Activated CD4-positive, alpha-beta T cell treated with anti-CD3 and anti-CD28 coated beads for 1 hour (primary cell): ENCODE measurements around the gene DENND4B.
A peak's percentile ranks its signal among the peaks of the same experiment; 100 is the strongest.

ENCODE experiments used
- DNase-seq: peaks from one replicate; pipeline ENCODE4 v3.0.0-alpha.2; 2020

DENND4B gene

GRCh38 chr1:153945131-153945794, 1.3 kb downstream of the DENND4B start:
- DNase-seq: peak; percentile 60

- DNase-seq: no peak
Measured at GRCh38 chr1:153944827-153945117, 1.7 kb downstream of the DENND4B start.

DNA sequence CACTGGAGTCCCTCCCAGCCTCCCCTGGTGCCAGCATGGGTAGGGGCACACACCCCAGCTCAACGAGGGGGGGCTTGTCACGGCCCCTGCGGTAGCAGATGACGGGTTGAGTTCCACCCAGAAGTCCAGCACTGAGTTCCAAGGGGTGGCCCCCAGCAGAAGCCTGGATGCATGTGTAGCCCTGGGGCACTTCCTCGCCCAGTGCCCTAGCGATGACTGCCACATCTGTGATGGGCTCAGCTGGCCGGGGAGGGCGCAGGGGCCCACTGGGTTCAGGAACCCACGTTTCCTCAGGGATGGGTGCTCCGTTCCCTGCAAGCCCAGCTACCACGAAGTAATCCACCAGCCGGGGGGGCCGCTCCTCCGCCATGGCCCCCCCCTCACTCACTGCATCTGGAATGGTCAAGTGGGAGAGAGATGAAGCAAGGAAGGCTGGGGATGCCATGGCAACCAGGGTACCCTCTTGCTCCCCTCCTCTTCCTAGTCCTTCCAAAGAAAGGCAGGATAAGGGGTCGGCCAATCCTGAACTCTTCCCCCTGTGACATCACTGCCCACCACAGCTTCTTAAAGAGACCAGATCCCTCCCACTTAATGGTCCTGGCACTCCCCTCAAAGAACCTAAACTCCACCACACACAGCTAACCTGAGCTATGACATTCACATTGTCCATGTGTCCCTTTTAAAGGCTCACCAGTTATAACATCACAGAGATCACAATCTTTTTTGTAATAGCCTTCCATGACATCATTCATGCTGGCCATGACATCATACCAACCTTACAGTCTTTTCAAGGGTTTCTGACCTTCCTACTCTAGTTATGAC, 2.3 kb downstream of the DENND4B start:
- DNase-seq: no peak

GRCh38 chr1:153942766-153943549, 3.6 kb downstream of the DENND4B start:
- no peak for DNase-seq

DNA sequence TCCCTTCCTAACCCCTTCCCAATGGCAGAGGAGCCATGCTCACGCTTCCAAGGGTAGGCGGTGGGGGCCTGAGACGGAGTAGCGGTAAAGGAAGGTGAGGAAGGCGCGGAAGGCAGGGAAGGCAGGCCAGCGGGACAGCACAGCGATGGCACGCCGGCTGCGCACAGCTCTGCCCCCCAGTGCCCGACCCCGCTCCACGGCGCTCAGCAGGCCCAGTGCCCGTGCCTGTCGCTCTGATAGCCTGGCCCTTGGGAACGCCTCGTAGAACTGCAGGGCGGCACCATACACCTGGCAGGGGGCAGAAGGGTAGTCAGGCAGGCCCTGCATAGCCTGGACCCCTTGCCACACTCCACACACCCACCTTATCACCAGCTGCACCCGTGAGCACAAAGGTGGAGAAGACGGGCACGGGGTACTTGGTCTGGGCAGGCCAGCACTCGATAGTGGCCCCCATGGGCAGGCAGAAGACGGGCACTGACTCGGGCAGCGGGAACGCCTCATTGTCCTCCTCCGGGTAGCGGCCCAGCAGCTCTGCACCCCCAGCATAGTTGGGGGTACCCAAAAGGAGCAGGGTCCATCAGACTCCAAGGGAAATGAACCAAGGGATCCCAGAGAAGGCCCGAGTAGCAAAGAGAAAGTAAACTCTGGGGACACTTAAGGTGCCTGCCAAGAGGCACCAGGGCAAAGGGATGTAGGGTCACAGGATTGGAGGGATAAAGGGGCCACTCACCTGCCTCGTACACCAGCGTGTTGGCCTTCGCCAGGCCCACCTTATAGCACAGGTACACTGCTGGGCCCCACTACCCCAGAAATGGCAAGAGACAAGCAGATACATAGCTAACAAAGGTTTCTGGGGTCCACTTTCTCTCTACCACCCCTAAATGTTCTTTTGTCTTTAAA, 4.4 kb downstream of the DENND4B start:
- no peak for DNase-seq

DNA sequence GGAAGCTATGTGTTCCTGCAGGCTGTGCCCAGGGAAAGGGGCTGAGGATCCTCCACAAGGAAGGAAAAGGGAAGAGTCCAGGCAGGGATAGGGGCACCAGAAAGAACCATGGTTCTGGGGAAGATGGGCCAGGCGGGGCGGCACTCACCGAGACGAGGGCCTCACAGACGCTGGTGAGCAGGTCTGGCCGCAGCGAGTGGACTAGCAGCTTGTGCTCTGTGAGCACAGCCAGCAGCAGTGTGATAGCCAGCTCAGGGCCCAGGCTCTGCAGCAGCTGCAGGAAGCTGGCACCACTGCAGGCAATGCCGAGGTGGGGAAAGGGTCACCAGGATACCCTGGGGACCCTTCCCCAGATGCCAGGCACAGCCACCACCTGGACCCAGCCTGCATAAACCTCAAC, 5.8 kb downstream of the DENND4B start:
- no peak for DNase-seq

DNA sequence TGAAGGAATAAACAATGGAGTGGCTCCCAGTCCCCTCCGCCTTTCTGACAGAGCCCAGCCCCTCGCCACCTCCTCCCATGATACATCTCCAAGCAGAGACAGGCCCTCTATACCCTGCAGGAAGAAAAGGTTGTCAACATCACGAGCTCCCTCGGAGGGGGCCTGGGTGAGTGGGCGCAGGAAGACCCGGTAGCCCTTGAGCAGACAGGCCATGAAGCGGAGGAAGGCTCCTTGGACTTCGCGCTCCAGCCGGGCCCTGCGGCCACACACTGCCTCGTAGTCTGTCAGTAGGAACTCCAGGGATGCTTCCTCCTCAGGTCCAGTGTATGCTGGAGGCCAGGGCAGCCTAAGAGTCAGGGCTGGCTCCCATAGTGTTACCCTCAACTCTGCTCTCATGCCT, 7.0 kb downstream of the DENND4B start:
- DNase-seq: no peak

DNA sequence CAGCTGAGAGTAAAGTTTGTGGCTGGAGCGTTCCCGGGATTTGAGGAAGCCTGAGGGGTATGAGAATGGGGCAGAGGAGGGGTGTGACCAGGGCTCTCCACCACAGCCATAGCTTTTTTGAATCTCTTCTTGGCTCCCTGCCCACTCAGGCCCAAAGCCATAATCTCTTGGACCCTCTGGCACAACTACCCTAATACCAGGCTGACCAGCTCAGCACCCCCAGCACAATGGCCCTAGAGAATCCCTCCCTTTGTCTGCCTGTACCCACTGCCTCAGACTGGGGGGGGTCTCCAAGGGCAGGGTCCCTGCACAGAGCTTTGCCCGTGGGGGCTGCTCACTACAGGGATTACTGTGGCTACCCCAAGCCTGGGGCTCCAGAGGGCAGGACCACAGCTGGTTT, 7.5 kb downstream of the DENND4B start:
- DNase-seq: no peak

DNA sequence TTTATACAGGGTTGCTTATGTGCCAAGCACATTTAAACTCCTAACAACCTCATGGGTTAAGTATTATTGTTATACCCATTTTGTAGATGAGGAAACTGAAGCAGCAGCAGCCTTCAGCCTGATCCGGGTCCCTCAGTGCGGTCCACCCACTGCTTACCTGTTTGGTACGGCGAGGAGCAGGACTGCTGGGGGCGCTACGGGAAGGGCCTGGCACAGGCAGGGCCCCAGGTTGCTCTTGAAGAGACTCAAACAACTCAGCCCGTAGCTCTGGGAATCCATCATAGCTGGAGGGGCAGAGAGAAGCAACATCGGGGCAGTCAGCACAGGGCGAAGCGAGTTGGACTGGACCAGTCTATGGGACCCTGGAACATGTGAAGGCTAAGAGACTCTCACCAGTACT, 9.2 kb downstream of the DENND4B start:
- DNase-seq: no peak

GRCh38 chr1:153936011-153936802, 10.3 kb downstream of the DENND4B start:
- no peak for DNase-seq

- DNase-seq: no peak
Measured at GRCh38 chr1:153934746-153935145, 11.8 kb downstream of the DENND4B start.

GRCh38 chr1:153933955-153934354, 12.6 kb downstream of the DENND4B start:
- DNase-seq: no peak

DNA sequence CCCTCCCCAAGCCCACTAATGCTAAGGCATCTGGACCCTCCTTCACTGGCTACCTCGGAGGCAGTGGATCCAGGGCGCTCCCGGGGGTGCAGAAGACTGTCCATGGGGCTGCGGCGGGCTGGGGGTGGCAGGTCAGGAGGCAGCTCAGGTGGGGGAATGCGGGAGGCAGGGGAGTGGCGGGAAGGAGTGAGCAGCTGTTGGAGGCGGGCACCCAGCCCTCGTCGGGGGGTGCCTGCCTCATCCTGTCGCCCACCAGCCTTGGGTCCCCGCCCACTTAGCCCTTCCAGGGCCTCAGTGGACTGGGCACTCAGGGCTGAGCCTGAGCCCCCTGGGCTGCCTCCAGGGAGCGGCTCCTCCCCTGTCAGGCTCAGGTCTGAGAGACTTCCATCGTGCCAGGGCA, 13.1 kb downstream of the DENND4B start:
- no peak for DNase-seq

DNA sequence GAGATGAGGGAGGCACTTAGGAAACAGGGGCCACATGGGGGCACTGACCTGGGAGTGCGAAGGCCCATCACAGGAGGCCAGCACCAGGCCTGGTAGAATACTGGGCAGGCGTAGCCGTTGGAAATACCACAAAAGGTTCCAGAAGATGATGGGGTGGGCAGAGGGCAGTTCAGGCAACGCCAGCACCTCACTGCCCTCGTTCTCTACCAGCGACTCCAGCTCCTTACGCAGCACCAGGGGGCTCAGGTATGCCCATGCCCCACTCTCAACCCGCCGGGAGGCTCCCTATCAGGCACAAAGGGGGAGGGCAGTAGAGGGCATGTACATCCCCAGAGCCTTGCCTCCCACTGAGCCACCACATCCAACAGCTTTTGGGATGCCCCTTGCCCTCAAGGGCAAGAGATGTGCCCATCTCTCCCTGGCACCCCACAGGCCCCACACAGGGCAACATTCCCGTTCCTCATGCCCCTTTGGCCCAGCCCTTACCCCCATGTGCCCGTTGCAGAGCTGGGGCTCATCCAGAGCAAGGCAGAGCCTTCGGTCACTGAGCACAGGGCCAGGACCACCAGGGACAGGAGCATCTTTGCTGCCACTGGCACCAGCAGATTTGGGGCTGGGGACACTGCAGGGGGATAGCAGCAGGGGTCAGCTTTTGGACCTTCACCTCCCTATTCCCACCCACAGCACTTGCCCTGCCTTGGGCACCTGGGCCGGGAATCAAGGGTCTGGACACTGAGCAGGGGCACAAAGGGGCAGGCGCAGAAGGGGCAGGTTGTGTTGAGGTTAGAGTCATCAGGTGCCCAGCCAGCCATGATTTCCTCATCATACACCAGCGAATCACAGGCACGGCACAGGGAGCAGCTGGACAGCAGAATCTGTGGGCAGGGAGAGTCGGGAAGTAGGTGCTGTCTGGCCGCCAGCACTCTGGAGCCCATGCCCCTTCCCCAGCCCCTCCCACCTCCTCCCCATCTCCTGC, 14.1 kb downstream of the DENND4B start:
- no peak for DNase-seq

DNA sequence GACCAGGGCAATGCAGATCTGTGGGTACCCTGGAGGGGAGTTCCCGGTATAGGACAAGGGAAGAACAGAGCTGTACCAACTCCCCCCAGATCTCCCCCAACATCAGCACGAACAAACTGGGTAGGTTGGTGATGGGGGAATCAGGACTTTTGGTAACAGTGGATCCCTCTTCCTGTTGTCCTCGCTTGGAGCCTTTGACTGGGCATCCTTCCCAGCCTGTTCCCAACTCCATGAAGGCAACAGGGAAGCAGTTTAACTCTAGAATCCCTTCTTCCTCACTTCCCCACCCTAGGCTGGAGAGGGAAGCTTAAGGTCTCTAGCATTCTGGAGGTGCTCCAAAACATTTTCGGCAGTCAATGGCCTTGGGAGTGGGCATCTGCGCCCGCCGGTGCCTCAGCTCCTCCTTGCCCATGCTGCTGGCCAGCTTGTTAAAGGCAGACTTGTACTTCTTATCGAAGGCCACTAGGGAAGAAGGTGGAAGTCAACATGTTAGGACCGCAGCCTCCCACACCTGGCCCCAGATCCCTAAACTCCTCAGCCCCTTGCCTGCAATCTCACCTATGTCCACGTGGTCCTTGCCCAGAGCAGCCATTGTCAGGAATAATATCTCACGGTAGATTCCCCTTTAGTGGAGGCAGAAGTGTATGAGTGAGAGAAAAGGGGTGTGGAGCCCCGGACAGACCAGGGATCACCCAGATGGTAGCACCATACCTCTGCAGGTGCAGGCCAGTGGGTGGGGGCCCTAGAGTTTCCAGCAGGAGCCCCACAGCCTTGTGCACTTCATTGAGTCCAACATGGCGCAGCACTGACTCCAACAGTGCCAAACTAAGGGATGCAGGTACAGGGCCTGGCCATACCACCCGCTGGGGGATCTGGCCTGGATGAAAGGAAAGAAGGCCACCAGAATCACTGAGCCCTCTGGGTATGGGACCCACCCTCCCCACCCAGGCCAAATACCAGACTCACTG, 16.3 kb downstream of the DENND4B start:
- no peak for DNase-seq

DNA sequence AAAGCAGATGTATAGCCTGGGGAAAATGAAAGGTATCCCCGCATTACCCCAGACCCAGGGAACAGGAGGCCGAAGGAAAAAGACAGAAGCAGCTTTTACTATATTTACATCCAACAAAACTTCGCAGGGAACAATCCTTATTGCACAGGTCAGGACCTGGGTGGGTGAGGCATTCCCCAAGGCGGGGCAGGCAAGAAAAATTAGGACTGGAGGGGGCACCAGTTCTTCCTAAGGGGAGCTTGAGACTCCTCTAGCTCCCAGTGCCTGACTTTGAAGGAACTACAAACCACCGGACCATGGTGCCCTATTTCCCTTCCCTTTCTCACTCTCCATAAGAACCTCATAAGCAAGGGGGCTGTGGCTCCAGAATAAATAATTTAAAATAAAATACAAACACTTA, 17.1 kb downstream of the DENND4B start:
- no peak for DNase-seq

GRCh38 chr1:153928791-153929341, 17.7 kb downstream of the DENND4B start:
- no peak for DNase-seq

GRCh38 chr1:153928245-153928644, 18.3 kb downstream of the DENND4B start:
- DNase-seq: no peak

DNA sequence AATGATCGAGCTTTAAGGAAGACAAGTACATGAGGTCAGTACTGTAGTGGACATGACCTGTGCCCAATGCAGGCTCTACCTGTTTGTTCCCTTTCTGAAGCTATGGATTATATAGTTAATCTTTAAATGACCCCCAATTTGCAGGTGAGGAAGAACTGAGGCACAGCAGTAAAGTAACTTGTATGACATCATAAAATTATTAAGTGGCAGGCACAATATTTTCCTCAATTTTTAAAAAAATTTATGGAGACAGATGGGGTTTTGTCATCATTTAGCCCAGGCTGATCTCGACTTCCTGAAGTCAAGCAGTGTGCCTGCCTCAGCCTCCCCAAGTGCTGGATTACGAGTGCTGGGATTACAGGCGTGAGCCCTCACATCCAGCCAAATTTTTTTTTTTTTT, 20.1 kb downstream of the DENND4B start:
- DNase-seq: no peak
